Large intestine (tissue), 3 donors: ENCODE results near the gene ATP2A1. TPM values are rescaled to one million over a fixed set of nuclear protein-coding genes. Genes with fewer than 3 reads are reported as not detected.
"Not testable (repeated sequence)": the region's sequence is repeated elsewhere in the genome, so short reads cannot be mapped to it uniquely, and the experiment has no call there.

Experiments
- DNase-seq, 2 donors: peaks; one replicate each; pipeline versions ENCODE4 v3.0.0 to v3.0.0-alpha.2; 2013
- H3K27ac ChIP-seq: one replicate; pipeline ENCODE4 v1.5.1; 2013; ENCODE audit warnings: low read length
- H3K27me3 ChIP-seq: 2 replicates; pipeline ENCODE4 v1.6.1; 2013; ENCODE audit warnings: low read length; ENCODE audit not compliant: control insufficient read depth, insufficient read depth
- H3K36me3 ChIP-seq: 2 replicates; pipeline ENCODE4 v1.6.1; 2013; ENCODE audit warnings: low read length; ENCODE audit not compliant: control insufficient read depth, insufficient read depth
- H3K4me1 ChIP-seq: one replicate; pipeline ENCODE4 v1.6.1; 2013; ENCODE audit warnings: low read length; ENCODE audit not compliant: control insufficient read depth, insufficient read depth
- H3K4me3 ChIP-seq: one replicate; pipeline ENCODE4 v1.5.1; 2013; ENCODE audit warnings: low read length
- H3K9me3 ChIP-seq: one replicate; pipeline ENCODE4 v1.6.1; 2013; ENCODE audit warnings: mild to moderate bottlenecking, low read depth, low read length, moderate library complexity; ENCODE audit not compliant: control insufficient read depth
- WGBS: methylation state at CpG from one replicate; pipeline ENCODE4 v1.1.5; 2013; ENCODE audit warnings: low lambda C conversion rate; ENCODE audit not compliant: insufficient coverage; 5-methylcytosine and 5-hydroxymethylcytosine counted together
- polyA plus RNA-seq: library from polyadenylated mRNA; unstranded; fragments of 120-200 nt; gene quantifications from one replicate; pipeline ENCODE4 v1.2.1, GENCODE V29; 2013

ATP2A1 gene
- polyA plus RNA-seq, 1 donor = 4.1 TPM

DNA sequence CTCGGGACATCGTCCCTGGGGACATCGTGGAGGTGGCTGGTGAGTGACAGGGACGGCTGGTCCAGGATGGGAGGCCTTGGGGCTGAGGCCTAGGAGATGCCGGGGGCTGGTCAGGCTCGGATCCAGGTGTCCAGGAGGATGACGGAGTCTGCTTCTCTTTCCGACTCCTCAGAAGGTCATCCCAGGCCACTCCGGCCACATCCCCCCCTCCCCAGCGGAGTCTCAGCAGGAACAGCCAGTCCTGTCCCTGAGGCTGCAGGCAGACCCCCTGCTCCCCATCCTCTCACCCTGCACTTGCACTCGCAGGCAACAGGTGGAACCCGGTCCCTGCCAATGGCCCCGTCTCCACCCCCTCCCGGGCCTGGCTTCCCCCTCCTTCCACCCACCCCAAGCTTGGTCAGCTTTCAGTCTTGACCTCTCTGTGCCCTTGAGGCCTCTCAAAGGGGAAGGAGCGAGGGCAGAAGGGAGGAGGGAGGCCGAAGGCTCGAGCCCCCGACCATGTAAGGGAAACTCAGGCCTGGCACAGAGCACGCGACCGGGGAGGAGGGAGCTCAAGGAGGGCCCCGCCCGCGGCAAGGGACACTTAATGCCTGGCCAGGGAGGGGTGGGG, 4.4 kb downstream of the ATP2A1 start:
- no peak for DNase-seq
- H3K27me3 ChIP-seq = peaks cover 16% of the 10 kb centered on the region
- H3K36me3 ChIP-seq = no peaks in the 10 kb centered on the region
- peaks cover 3% of the 10 kb centered on the region for H3K9me3 ChIP-seq
- WGBS = no CpG with 5 or more reads among the region's 24 CpGs
- no peak overlapping the region for H3K27ac ChIP-seq
- H3K4me3 ChIP-seq = no peak overlapping the region
- H3K4me1 ChIP-seq = peaks cover 9% of the 10 kb centered on the region

DNA sequence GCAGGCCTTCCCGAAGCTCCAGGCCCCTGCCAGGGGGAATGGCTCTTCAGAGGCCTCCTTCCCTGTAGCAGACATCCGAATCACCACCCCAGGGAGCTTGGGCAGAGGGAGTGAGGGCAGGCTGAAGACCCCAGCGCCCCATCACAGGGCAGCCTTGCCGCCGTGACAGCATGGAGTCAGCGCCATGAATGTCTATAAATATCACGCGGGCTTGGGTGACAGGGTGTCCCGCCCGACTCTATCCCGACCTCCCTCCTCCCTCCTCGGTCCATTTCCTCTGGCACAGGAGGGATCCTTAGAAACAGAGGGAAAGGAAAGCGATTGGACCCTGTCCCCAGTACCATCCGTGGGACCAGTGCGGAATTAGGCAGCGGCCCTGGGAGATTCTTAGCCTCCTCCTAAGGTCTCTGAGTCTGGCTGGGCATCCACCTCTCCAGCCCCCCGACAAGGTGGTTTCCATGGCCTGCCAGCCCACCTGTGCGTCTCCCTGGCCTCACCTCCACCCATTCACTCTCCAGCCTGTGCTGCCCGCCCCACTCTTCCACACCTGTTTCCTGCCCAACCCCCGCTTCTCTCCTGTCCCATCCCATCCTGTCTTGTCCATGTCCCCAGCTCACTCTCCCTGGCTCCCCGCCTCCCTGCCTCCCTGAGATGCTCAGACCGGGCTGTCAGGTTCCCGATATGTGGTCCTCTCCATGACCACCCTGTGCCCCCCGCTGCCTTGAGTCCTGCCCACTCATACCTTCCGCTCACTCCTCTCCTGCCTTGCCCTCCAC, 5.1 kb downstream of the ATP2A1 start:
- Histone ChIP-seq H3K4me3 (no peak overlapping the region), H3K9me3 (peaks cover 3% of the 10 kb centered on the region), H3K36me3 (no peaks in the 10 kb centered on the region), H3K4me1 (peaks cover 9% of the 10 kb centered on the region), H3K27ac (no peak overlapping the region), H3K27me3 (peaks cover 16% of the 10 kb centered on the region)
- no peak for DNase-seq
- 81% methylated on average over 2 of the region's 25 CpGs for WGBS

DNA sequence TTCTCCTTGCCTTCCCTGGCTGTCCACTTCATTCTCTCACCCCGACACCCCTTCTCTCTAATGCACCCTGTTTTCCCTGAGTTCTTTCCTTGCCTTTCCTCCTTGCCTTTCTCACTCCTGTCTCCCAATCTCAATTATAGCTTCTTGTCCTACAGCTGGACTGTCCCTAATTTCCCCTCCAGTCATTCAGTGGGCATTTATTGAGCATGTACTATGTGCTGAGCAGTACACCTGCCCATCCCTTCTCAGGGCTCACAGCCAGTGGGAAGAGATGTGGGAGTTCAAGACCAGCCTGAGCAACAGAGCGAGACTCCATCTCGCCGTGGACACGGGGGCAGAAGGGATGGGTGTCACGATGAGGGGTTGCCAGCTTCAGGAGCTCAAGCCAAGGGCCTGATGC, 5.8 kb downstream of the ATP2A1 start:
- Histone ChIP-seq H3K4me3 (no peak overlapping the region), H3K36me3 (no peaks in the 10 kb centered on the region), H3K9me3 (peaks cover 3% of the 10 kb centered on the region), H3K27ac (no peak overlapping the region), H3K4me1 (peaks cover 9% of the 10 kb centered on the region), H3K27me3 (peaks cover 11% of the 10 kb centered on the region)
- no peak for DNase-seq
- 100% methylated on average over 1 of the region's 6 CpGs for WGBS

GRCh38 chr16:28886945-28887344, 8.7 kb downstream of the ATP2A1 start:
- Histone ChIP-seq H3K36me3 (no peaks in the 10 kb centered on the region), H3K27ac (no peak overlapping the region), H3K4me3 (no peak overlapping the region), H3K9me3 (no peaks in the 10 kb centered on the region), H3K4me1 (no peaks in the 10 kb centered on the region), H3K27me3 (no peaks in the 10 kb centered on the region)
- no peak for DNase-seq
- no CpG with 5 or more reads among the region's 10 CpGs for WGBS

DNA sequence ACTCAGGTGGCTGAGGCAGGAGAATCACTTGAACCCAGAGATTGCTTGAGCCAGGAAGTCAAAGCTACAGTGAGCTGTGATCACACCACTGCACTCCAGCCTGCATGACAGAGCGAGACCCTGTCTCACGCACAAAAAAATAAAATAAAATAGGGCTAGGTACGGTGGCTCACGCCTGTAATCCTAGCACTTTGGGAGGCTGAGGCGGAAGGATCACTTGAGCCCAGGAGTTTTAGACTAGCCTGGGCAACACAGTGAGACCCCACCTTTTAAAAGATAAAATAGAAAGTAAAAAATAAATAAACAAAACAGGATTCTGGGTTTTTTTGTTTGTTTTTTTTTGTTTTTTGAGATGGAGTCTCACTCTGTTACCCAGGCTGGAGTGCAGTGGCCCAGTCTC, 12.1 kb downstream of the ATP2A1 start:
- not testable (repeated sequence) for H3K4me3 ChIP-seq, H3K9me3 ChIP-seq, H3K27ac ChIP-seq, DNase-seq, H3K4me1 ChIP-seq, H3K27me3 ChIP-seq, H3K36me3 ChIP-seq
- WGBS = 100% methylated on average over 3 of the region's 5 CpGs

DNA sequence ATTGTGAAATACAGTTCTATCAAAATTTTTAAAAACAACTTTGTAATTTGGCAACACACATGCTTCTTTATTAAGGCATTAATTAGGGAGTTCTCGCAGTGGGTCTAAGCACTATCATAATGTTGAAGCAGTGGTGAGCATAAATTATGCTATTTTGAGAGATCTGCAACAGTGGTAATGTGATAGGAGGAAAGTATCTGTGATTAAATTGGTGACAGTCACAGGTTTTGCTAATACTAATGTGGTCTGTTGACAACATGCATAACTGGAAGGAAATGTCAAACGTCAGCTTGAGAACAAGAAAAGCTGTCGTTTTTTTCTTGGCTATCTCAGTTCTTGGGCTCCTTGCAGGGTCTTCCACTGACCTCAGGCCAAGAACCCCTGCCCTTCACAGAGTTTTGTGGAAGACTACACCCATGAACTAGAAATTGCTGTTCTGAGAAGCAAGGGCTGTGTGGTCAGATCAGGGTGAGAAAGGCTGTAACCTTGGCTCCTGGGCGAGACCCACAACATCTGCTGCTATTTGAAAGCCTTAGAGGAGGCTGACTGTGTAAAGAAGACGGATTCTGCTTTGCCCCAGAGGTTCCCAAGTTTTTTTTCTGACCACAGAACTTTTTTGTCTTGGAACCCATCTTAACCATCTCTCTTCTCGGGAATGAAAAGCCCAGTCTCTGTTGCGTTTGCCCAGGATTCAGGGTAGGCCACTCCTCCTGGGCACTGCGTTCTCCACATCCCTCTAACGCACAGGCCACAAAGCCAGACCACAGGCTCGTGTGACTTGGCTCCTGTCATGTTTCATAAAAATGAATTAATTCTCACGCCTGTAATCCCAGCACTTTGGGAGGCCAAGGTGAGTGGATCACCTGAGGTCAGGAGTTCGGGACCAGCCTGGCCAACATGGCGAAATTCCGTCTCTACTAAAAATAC, 13.9 kb downstream of the ATP2A1 start:
- Histone ChIP-seq H3K27me3 (no peaks in the 10 kb centered on the region), H3K36me3 (peaks cover 5% of the 10 kb centered on the region), H3K4me1 (no peaks in the 10 kb centered on the region), H3K27ac (no peak overlapping the region), H3K4me3 (no peak overlapping the region), H3K9me3 (no peaks in the 10 kb centered on the region)
- 100% methylated on average over 1 of the region's 14 CpGs for WGBS
- no peak for DNase-seq

DNA sequence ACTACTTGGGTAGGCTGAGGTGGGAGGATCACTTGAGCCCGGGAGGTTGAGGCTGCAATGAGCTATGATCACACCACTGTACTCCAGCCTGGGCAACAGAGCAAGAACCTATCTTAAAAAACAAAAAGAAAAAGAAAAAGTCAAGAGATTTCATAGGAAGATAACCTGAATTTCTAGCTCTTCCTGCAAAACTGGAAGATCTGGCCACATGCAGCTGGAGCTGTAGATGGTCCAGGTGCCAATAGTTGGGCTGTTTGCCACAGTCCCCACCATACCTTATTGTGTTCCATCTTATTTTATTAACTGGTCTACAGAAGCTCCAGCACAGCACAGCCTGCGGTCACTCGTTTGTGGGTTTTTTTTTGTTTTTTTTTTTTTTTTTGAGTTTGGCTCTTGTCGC, 15.0 kb downstream of the ATP2A1 start:
- Histone ChIP-seq H3K9me3 (no peaks in the 10 kb centered on the region), H3K36me3 (peaks cover 7% of the 10 kb centered on the region), H3K27me3 (no peaks in the 10 kb centered on the region), H3K4me1 (no peaks in the 10 kb centered on the region), H3K27ac (no peak overlapping the region), H3K4me3 (no peak overlapping the region)
- 100% methylated on average over 1 of the region's 4 CpGs for WGBS
- no peak for DNase-seq

GRCh38 chr16:28895609-28896008, 17.3 kb downstream of the ATP2A1 start:
- 80% methylated on average over 1 of the region's 4 CpGs for WGBS
- Histone ChIP-seq H3K27me3 (no peaks in the 10 kb centered on the region), H3K27ac (no peak overlapping the region), H3K9me3 (no peaks in the 10 kb centered on the region), H3K36me3 (peaks cover 10% of the 10 kb centered on the region), H3K4me1 (no peaks in the 10 kb centered on the region), H3K4me3 (no peak overlapping the region)
- DNase-seq = no peak

GRCh38 chr16:28897826-28898225, 19.5 kb downstream of the ATP2A1 start:
- no CpG with 5 or more reads among the region's 4 CpGs for WGBS
- Histone ChIP-seq H3K36me3 (peaks cover 12% of the 10 kb centered on the region), H3K9me3 (no peaks in the 10 kb centered on the region), H3K27me3 (no peaks in the 10 kb centered on the region), H3K4me3 (no peak overlapping the region), H3K27ac (no peak overlapping the region), H3K4me1 (no peaks in the 10 kb centered on the region)
- DNase-seq = no peak

GRCh38 chr16:28898266-28898665, 20.0 kb downstream of the ATP2A1 start:
- no peak overlapping the region for H3K4me3 ChIP-seq
- no peaks in the 10 kb centered on the region for H3K4me1 ChIP-seq
- H3K36me3 ChIP-seq = peaks cover 12% of the 10 kb centered on the region
- no CpG with 5 or more reads among the region's 15 CpGs for WGBS
- no peaks in the 10 kb centered on the region for H3K27me3 ChIP-seq
- no peak overlapping the region for H3K27ac ChIP-seq
- DNase-seq = no peak
- no peaks in the 10 kb centered on the region for H3K9me3 ChIP-seq
